Nucleus accumbens (tissue), 56 donors: ENCODE data around the gene UCK1.
"Not testable (repeated sequence)": the region's sequence is repeated elsewhere in the genome, so short reads cannot be mapped to it uniquely, and the experiment has no call there.

Source experiments
- DNase-seq, 56 donors: peaks; one replicate each; lab custom pipeline; 2025; lab: John Stamatoyannopoulos, UW

Gene UCK1

GRCh38 chr9:131524665-131525315 lies 6.3 kb downstream of the UCK1 start:
- no peak for DNase-seq

GRCh38 chr9:131523451-131524435 lies 7.3 kb downstream of the UCK1 start:
- peak in 2 of 56 donors; percentile 24 for DNase-seq

GRCh38 chr9:131523086-131523388 lies 8.0 kb downstream of the UCK1 start:
- no peak for DNase-seq

GRCh38 chr9:131522257-131523085 lies 8.6 kb downstream of the UCK1 start:
- no peak for DNase-seq

- no peak for DNase-seq
Observed at GRCh38 chr9:131521822-131522221, 9.2 kb downstream of the UCK1 start.

- DNase-seq: no peak
Observed at GRCh38 chr9:131521203-131521602, 9.9 kb downstream of the UCK1 start.

- no peak for DNase-seq
Observed at GRCh38 chr9:131520503-131520902, 10.6 kb downstream of the UCK1 start.

GRCh38 chr9:131518553-131518952 lies 12.5 kb downstream of the UCK1 start:
- no peak for DNase-seq

- DNase-seq: peak in 37 of 56 donors; percentile 2 to 70 (median 37)
Observed at GRCh38 chr9:131517761-131518190, 13.3 kb downstream of the UCK1 start.

- DNase-seq: no peak
Observed at GRCh38 chr9:131516930-131517329, 14.1 kb downstream of the UCK1 start.

GRCh38 chr9:131516100-131516499 lies 15.0 kb downstream of the UCK1 start:
- DNase-seq: no peak

- not testable (repeated sequence) for DNase-seq
Observed at GRCh38 chr9:131515559-131516031, 15.5 kb downstream of the UCK1 start.

GRCh38 chr9:131513177-131513576 lies 17.9 kb downstream of the UCK1 start:
- DNase-seq: no peak

GRCh38 chr9:131511880-131512279 lies 19.2 kb downstream of the UCK1 start:
- no peak for DNase-seq

GRCh38 chr9:131511416-131511815 lies 19.6 kb downstream of the UCK1 start:
- DNase-seq: no peak

GRCh38 chr9:131505012-131505411 lies 26.1 kb downstream of the UCK1 start:
- DNase-seq: no peak

- peak in 1 of 56 donors; percentile 19 for DNase-seq
Observed at GRCh38 chr9:131503626-131504465, 27.2 kb downstream of the UCK1 start.

GRCh38 chr9:131502781-131503625 lies 28.1 kb downstream of the UCK1 start, which contains the start of gene POMT1:
POMT1 (plus strand) TSS chr9:131502918; CDS start chr9:131504219, 1,301 bp downstream.
- DNase-seq: peak; percentile 12 to 92 (median 80)
